ENCODE results near the gene GBA3. TPM values are rescaled to one million over a fixed set of nuclear protein-coding genes. Genes with fewer than 3 reads are reported as not detected.

The GBA3 gene
- polyA plus RNA-seq, 2 of the 4 experiments (the other 2 are of a cell fraction): not detected

- no peak for TF ChIP-seq CTCF (IDR thresholded peaks at IDR 0.05)
- no peak for TF ChIP-seq GATA3 (IDR thresholded peaks at IDR 0.05; ENCODE audit: borderline replicate concordance)
- TF ChIP-seq BHLHE40 (IDR thresholded peaks at IDR 0.05; ENCODE audit: low read depth, low read length): no peak
Measured at GRCh38 chr4:22707390-22707789, 14.7 kb downstream of the GBA3 start (continued).

DNA sequence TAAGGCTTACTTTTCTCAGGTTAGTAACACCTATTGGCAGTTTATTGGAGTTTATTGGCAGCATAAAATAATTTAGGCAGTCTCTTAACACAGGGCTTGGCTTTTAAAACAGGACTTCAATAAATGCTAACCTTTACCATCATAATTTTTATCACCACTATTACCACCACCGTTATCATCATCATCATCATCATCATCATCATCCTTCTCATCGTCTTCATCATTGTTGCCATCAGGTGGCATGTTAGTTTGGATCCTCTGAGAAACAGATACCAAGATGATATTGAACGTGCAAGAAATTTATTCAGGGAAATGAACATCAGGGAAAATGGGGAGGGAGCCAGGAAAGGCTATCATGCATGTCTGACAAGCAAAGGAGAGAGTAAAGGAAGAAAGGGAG, 16.2 kb downstream of the GBA3 start:
- no peak overlapping the region for H3K4me2 ChIP-seq
- H3K27ac ChIP-seq: no peak overlapping the region
- DNase-seq (ENCODE audit: low read depth in 1 of 2, low spot score in 1 of 2) (no peak), FAIRE-seq (no peak), ATAC-seq (no peak)
- TF ChIP-seq PHF8 (IDR thresholded peaks at IDR 0.05; ENCODE audit: borderline replicate concordance, low read depth) (no peak), HMGXB4 (CRISPR knock-in tag; IDR thresholded peaks at IDR 0.05; ENCODE audit: borderline replicate concordance) (no peak), HOXB13 (CRISPR knock-in tag; IDR thresholded peaks at IDR 0.05; ENCODE audit: low read depth) (no peak), CHD2 (IDR thresholded peaks at IDR 0.05; ENCODE audit: low read length, partially characterized antibody) (no peak), TFCP2L1 (CRISPR knock-in tag; IDR thresholded peaks at IDR 0.05) (no peak), HDAC2 (IDR thresholded peaks at IDR 0.05) (no peak), HEYL (CRISPR knock-in tag; IDR thresholded peaks at IDR 0.05) (no peak), HOXB5 (CRISPR knock-in tag; IDR thresholded peaks at IDR 0.05) (no peak), ZFP36 (IDR thresholded peaks at IDR 0.05; ENCODE audit: borderline replicate concordance, partially characterized antibody) (no peak), HOXA7 (CRISPR knock-in tag; IDR thresholded peaks at IDR 0.05) (no peak), RARB (CRISPR knock-in tag; IDR thresholded peaks at IDR 0.05) (no peak), RNF2 (IDR thresholded peaks at IDR 0.05; ENCODE audit: borderline replicate concordance, low read depth) (no peak), KDM5A (IDR thresholded peaks at IDR 0.05) (no peak), CBX8 (IDR thresholded peaks at IDR 0.05) (no peak)
- H3K4me3 ChIP-seq: no peak overlapping the region
- POLR2A ChIA-PET: no interaction called here
- H3K4me1 ChIP-seq: no peaks in the 10 kb centered on the region
- WGBS (ENCODE audit: missing lambda C conversion rate): 7% methylated on average over 3 of the region's 3 CpGs
- CTCF ChIA-PET: no interaction called here
- H3K9me3 ChIP-seq: no peaks in the 10 kb centered on the region

- FAIRE-seq (no peak), ATAC-seq (no peak), DNase-seq (ENCODE audit: low read depth in 1 of 2, low spot score in 1 of 2) (no peak)
- ChIA-PET POLR2A (no interaction called here), CTCF (no interaction called here)
- H3K9me3 ChIP-seq: no peaks in the 10 kb centered on the region
- no peak overlapping the region for H3K4me3 ChIP-seq
- 37% methylated on average over 4 of the region's 4 CpGs for WGBS (ENCODE audit: missing lambda C conversion rate)
- no peaks in the 10 kb centered on the region for H3K4me1 ChIP-seq
- no peak overlapping the region for H3K4me2 ChIP-seq
- TF ChIP-seq CTCF (IDR thresholded peaks at IDR 0.05): no peak
- H3K27ac ChIP-seq: no peak overlapping the region
Measured at GRCh38 chr4:22712105-22712504, 19.4 kb downstream of the GBA3 start.

DNA sequence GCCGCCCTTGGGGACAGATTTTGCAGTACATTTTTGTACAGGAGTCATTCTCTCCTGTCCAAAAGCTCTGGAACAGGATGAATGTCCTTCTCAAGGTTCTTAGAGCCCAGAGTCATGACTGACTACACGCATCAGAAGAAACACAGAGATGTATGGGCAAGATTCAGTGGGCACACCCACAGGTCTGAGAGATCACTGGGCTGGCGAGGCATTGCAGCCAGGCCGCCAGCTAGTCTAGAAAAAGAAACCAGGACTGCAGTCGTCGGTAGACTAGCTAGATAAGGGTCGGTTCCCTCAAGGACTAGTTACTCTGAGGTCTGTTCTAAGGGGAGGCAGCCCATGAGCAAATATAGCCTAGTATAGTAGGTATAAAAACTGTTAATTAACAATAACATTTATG, 19.8 kb downstream of the GBA3 start:
- FAIRE-seq: no peak
- 32% methylated on average over 3 of the region's 7 CpGs for WGBS (ENCODE audit: missing lambda C conversion rate)
- Histone ChIP-seq H3K27ac (no peak overlapping the region), H3K4me2 (no peak overlapping the region), H3K9me3 (no peaks in the 10 kb centered on the region), H3K4me1 (no peaks in the 10 kb centered on the region), H3K4me3 (no peak overlapping the region)
- DNase-seq (ENCODE audit: low read depth in 1 of 2, low spot score in 1 of 2): no peak
- no peak for TF ChIP-seq HMGXB4 (CRISPR knock-in tag; IDR thresholded peaks at IDR 0.05; ENCODE audit: borderline replicate concordance)
- POLR2A ChIA-PET: no interaction called here
- no peak for ATAC-seq
- CTCF ChIA-PET: no interaction called here

Measured in A549 (cell line).